Thyroid gland (tissue), 4 donors: Measurements from ENCODE around the gene GAB1.

Experiments
- CTCF ChIP-seq, 6 experiments: fragments of 200-600 bp in 3 of 6; fragments of 450-650 bp in 3 of 6; sonication (generic) in 3 of 6; IDR thresholded peaks; one replicate each; pipeline ENCODE4 v1.5.1; 2016 to 2019; ENCODE audit warnings: antibody characterized with exemption in 6 of 6, mild to moderate bottlenecking in 2 of 6, inconsistent platforms in 1 of 6, moderate library complexity in 1 of 6
- POLR2A ChIP-seq, 2 donors: fragments of 450-650 bp; IDR thresholded peaks; one replicate each; pipeline ENCODE4 v1.6.1; 2017; ENCODE audit warnings: antibody characterized with exemption in 2 of 2, mild to moderate bottlenecking in 2 of 2, moderate library complexity in 1 of 2

GRCh38 chr4:143348233-143349077, 11.8 kb downstream of the GAB1 start:
- TF ChIP-seq POLR2A (IDR thresholded peaks at IDR 0.05) = no peak
- no peak for TF ChIP-seq CTCF (IDR thresholded peaks at IDR 0.05)
